Endothelial cell of umbilical vein (primary cell): Measurements from ENCODE around the gene FHOD3. TPM values are rescaled to one million over a fixed set of nuclear protein-coding genes. Genes with fewer than 3 reads are reported as not detected.

Source experiments
- BruUV-seq: library from RNA; stranded (reverse); fragments of 400-500 nt; replicated peaks from 2 replicates; lab custom pipeline; 2021; lab: Mats Ljungman, UMichigan
- CTCF ChIA-PET: fragments of 300-600, 350-600 bp; sonication (Branson Sonifier 250); formaldehyde crosslinking; loops from one replicate; lab custom pipeline; 2021; ENCODE audit warnings: antibody characterized with exemption, inconsistent platforms; lab: Charles Lee
- POLR2A ChIA-PET: fragments of 300-600, 350-600 bp; sonication (Branson Sonifier 250); formaldehyde crosslinking; loops from one replicate; lab custom pipeline; 2021; ENCODE audit warnings: antibody characterized with exemption, inconsistent platforms; lab: Charles Lee
- DNase-seq: peaks from one replicate; pipeline ENCODE4 v3.0.0-alpha.2; 2011; ENCODE audit warnings: low read depth, low spot score
- FAIRE-seq: peaks from 2 replicates; lab custom pipeline; 2011; peaks lifted over from hg19 to GRCh38; lab: Jason Lieb, UNC
- H2AFZ ChIP-seq: 2 replicates; pipeline ENCODE4 v1.6.0; 2012; ENCODE audit warnings: low read depth, low read length, control low read depth, inconsistent platforms
- H3K27ac ChIP-seq: 2 replicates; pipeline ENCODE4 v1.5.1; 2011; ENCODE audit warnings: low read depth, mild to moderate bottlenecking, control low read depth, low read length, moderate library complexity; ENCODE audit not compliant: insufficient read depth
- H3K27me3 ChIP-seq, 2 experiments: 2 replicates each; pipeline versions ENCODE4 v1.6.0 to v1.6.1; 2011; ENCODE audit warnings: low read length in 2 of 2, mixed read lengths in 1 of 2; ENCODE audit not compliant: control insufficient read depth in 2 of 2, insufficient read depth in 2 of 2
- H3K36me3 ChIP-seq, 2 experiments: 2 replicates in 1 of 2; 3 replicates in 1 of 2; pipeline ENCODE4 v1.5.1; 2011; ENCODE audit warnings: low read length in 2 of 2, mild to moderate bottlenecking in 1 of 2, moderate library complexity in 1 of 2; ENCODE audit not compliant: control insufficient read depth in 2 of 2, insufficient read depth in 2 of 2; ENCODE audit errors: extremely low read depth in 1 of 2
- H3K4me1 ChIP-seq: 3 replicates; pipeline ENCODE4 v1.5.1; 2011; ENCODE audit warnings: mild to moderate bottlenecking, low read length; ENCODE audit not compliant: control insufficient read depth, insufficient read depth; ENCODE audit errors: extremely low read depth
- H3K4me2 ChIP-seq: 2 replicates; pipeline ENCODE4 v1.6.1; 2011; ENCODE audit warnings: low read length, control low read depth, mixed read lengths; ENCODE audit not compliant: insufficient read depth
- H3K4me3 ChIP-seq, 3 experiments: fragments of 200-600 bp in 1 of 3; sonication (generic), shearing (Covaris generic) in 1 of 3; replicated peaks in 1 of 3; 2 replicates each; pipeline ENCODE4 v1.5.1; 2011 to 2016; ENCODE audit warnings: control low read depth in 3 of 3, low read length in 3 of 3, mild to moderate bottlenecking in 2 of 3, inconsistent platforms in 1 of 3, low read depth in 1 of 3, moderate library complexity in 1 of 3; ENCODE audit not compliant: insufficient read depth in 1 of 3
- H3K79me2 ChIP-seq: 2 replicates; pipeline ENCODE4 v1.6.0; 2012; ENCODE audit warnings: low read length, inconsistent platforms; ENCODE audit not compliant: control insufficient read depth, insufficient read depth
- H3K9ac ChIP-seq: replicated peaks from 2 replicates; pipeline ENCODE3; 2011; ENCODE audit warnings: low read length, control low read depth; ENCODE audit not compliant: insufficient read depth; ENCODE audit errors: extremely low read depth
- H3K9me1 ChIP-seq: replicated peaks from 3 replicates; pipeline ENCODE4 v1.6.0; 2011; ENCODE audit warnings: mild to moderate bottlenecking, low read length; ENCODE audit not compliant: control insufficient read depth, insufficient read depth; ENCODE audit errors: extremely low read depth
- H3K9me3 ChIP-seq: replicated peaks from 2 replicates; pipeline ENCODE4 v1.5.1; 2012; ENCODE audit warnings: low read length, inconsistent platforms; ENCODE audit not compliant: control insufficient read depth, insufficient read depth
- H4K20me1 ChIP-seq: replicated peaks from 2 replicates; pipeline ENCODE3; 2011; ENCODE audit warnings: mild to moderate bottlenecking, low read length; ENCODE audit not compliant: control insufficient read depth, insufficient read depth; ENCODE audit errors: extremely low read depth
- CTCF ChIP-seq, 2 donors: IDR thresholded peaks; 1 replicate in 1 of 2; 2 replicates in 1 of 2; pipeline ENCODE4 v1.5.1; 2011; ENCODE audit warnings: low read length in 2 of 2, mild to moderate bottlenecking in 2 of 2, moderate library complexity in 2 of 2, control low read depth in 1 of 2, inconsistent platforms in 1 of 2, low read depth in 1 of 2; ENCODE audit not compliant: insufficient read depth in 1 of 2; ENCODE audit errors: extremely low read depth in 1 of 2
- EZH2 ChIP-seq: IDR thresholded peaks from 2 replicates; pipeline ENCODE4 v1.6.1; 2012; ENCODE audit warnings: borderline replicate concordance, low read depth, mild to moderate bottlenecking, moderate library complexity, low read length, inconsistent platforms; ENCODE audit not compliant: severe bottlenecking
- FOS ChIP-seq: IDR thresholded peaks from 2 replicates; pipeline ENCODE4 v1.6.1; 2011; ENCODE audit warnings: mild to moderate bottlenecking, low read length, moderate library complexity, borderline replicate concordance; ENCODE audit not compliant: insufficient read depth
- GATA2 ChIP-seq: IDR thresholded peaks from 2 replicates; pipeline ENCODE4 v1.7.0; 2011; ENCODE audit warnings: low read depth, mild to moderate bottlenecking, moderate library complexity, mixed read lengths, low read length; ENCODE audit not compliant: insufficient read length, insufficient read depth
- MYC ChIP-seq: IDR thresholded peaks from one replicate; pipeline ENCODE4 v1.6.1; 2011; ENCODE audit warnings: mild to moderate bottlenecking, low read depth, low read length
- POLR2A ChIP-seq: IDR thresholded peaks from 2 replicates; pipeline ENCODE4 v1.6.1; 2012; ENCODE audit warnings: low read depth, mild to moderate bottlenecking, control low read depth, low read length
- POLR2AphosphoS5 ChIP-seq: IDR thresholded peaks from 2 replicates; pipeline ENCODE4 v1.6.1; 2012; ENCODE audit warnings: low read depth, mild to moderate bottlenecking, control low read depth, low read length, moderate library complexity; ENCODE audit not compliant: insufficient read depth
- dilution Hi-C: fragments of 300-500 bp; cut with MboI; formaldehyde crosslinking; loops from one replicate; pipeline ENCODE4 v1.15.0; 2019; ENCODE audit warnings: low sequenced_read_pairs; ENCODE audit not compliant: extremely low pct_ligation_motif_present
- intact Hi-C: fragments of 100-400 bp; cut with micrococcal nuclease; formaldehyde crosslinking; loops from one replicate; pipeline ENCODE4 v1.10.0; 2022
- polyA plus RNA-seq, 4 experiments: library from polyadenylated mRNA; depleted of rRNA in 3 of 4; stranded (reverse) in 3 of 4; unstranded in 1 of 4; fragments of >200 nt; gene quantifications; 2 replicates each; pipeline versions ENCODE4 v1.2.1 to v1.2.3, GENCODE V29; 2011 to 2012; ENCODE audit warnings: missing spikeins in 1 of 4
- total RNA-seq: library from RNA; stranded (reverse); gene quantifications from 2 replicates; pipeline ENCODE4 v1.2.3, GENCODE V29; 2021

FHOD3 gene
- total and polyA plus RNA-seq, 2 donors (not counting 3 experiments of a cell fraction or from before 2014, with no cell fraction given): 0.06 to 1.5 TPM

GRCh38 chr18:36328916-36329315 is 31.4 kb downstream of the FHOD3 start:
- no peaks in the 10 kb centered on the region for H3K4me1 ChIP-seq
- POLR2A ChIA-PET: no interaction called here
- CTCF ChIA-PET: interaction anchor here (1.4 to 1.7 kb wide), 2 partner anchors 12 to 311 kb away, joined by 3 read pairs; no protein-coding TSS in a partner anchor

More at GRCh38 chr18:36328916-36329315, 31.4 kb downstream of the FHOD3 start:
- Histone ChIP-seq H3K4me3 (no peak overlapping the region), H4K20me1 (no peaks in the 10 kb centered on the region), H3K4me2 (no peak overlapping the region), H3K27me3 (peaks cover 0 to 3% of the 10 kb centered on the region in 2 experiments), H2AFZ (no peak overlapping the region), H3K9me1 (no peaks in the 10 kb centered on the region), H3K36me3 (no peaks in the 10 kb centered on the region), H3K27ac (no peak overlapping the region), H3K79me2 (no peaks in the 10 kb centered on the region), H3K9me3 (no peaks in the 10 kb centered on the region), H3K9ac (no peak overlapping the region)
- no peak for FAIRE-seq
- dilution Hi-C loops: no loop called here
- intact Hi-C loops: no loop called here
- no TSS peak for BruUV-seq
- TF ChIP-seq POLR2A (no peak), EZH2 (no peak), CTCF (IDR thresholded peaks at IDR 0.05; ENCODE audit: extremely low read depth in 1 of 2, insufficient read depth in 1 of 2, low read depth in 1 of 2, low read length in 2 of 2) (no peak), MYC (no peak), FOS (no peak), GATA2 (no peak), POLR2AphosphoS5 (no peak)
- DNase-seq: no peak
